HG03060 (cell line): ENCODE data around the gene SRSF10.
"Not testable (repeated sequence)": the region's sequence is repeated elsewhere in the genome, so short reads cannot be mapped to it uniquely, and the experiment has no call there.

ENCODE experiments used
- ATAC-seq: cut with Tn5 transposase; IDR thresholded peaks from one replicate; pipeline ENCODE4 v1.9.1; 2021; ENCODE audit warnings: low read depth, moderate number of reproducible peaks; ENCODE audit not compliant: unreplicated experiment

SRSF10 gene

GRCh38 chr1:23999156-23999671, 19.1 kb upstream of the SRSF10 start:
- ATAC-seq, result no peak

GRCh38 chr1:23997812-23998211, 17.7 kb upstream of the SRSF10 start:
- no peak for ATAC-seq

GRCh38 chr1:23996700-23997229, 16.6 kb upstream of the SRSF10 start:
- ATAC-seq, result no peak

GRCh38 chr1:23995431-23995837, 15.3 kb upstream of the SRSF10 start:
- ATAC-seq, result no peak

- not testable (repeated sequence) for ATAC-seq
Measured at GRCh38 chr1:23992011-23992410, 11.9 kb upstream of the SRSF10 start.

- ATAC-seq, result no peak
Measured at GRCh38 chr1:23989263-23989662, 9.1 kb upstream of the SRSF10 start.

- ATAC-seq, result not testable (repeated sequence)
Measured at GRCh38 chr1:23987038-23987437, 6.9 kb upstream of the SRSF10 start.

- no peak for ATAC-seq
Measured at GRCh38 chr1:23984417-23985186, 4.5 kb upstream of the SRSF10 start.

- no peak for ATAC-seq
Measured at GRCh38 chr1:23980728-23981070, 572 bp upstream of the SRSF10 start.

GRCh38 chr1:23979387-23979880, 693 bp downstream of the SRSF10 start:
- ATAC-seq, result no peak

- no peak for ATAC-seq
Measured at GRCh38 chr1:23978805-23979204, 1.3 kb downstream of the SRSF10 start.

GRCh38 chr1:23977854-23978191, 2.3 kb downstream of the SRSF10 start:
- no peak for ATAC-seq

GRCh38 chr1:23977187-23977853, 2.8 kb downstream of the SRSF10 start:
- no peak for ATAC-seq

- no peak for ATAC-seq
Measured at GRCh38 chr1:23967871-23968270, 12.3 kb downstream of the SRSF10 start.

- ATAC-seq, result no peak
Measured at GRCh38 chr1:23966973-23967493, 13.1 kb downstream of the SRSF10 start.

GRCh38 chr1:23964790-23965740, 15.1 kb downstream of the SRSF10 start:
- ATAC-seq, result no peak

GRCh38 chr1:23964235-23964668, 15.9 kb downstream of the SRSF10 start:
- no peak for ATAC-seq

- ATAC-seq, result no peak
Measured at GRCh38 chr1:23963617-23964234, 16.4 kb downstream of the SRSF10 start.

GRCh38 chr1:23960291-23961020, 19.7 kb downstream of the SRSF10 start:
- ATAC-seq, result no peak
